ENCODE measurements around the gene KDM3A. TPM values are rescaled to one million over a fixed set of nuclear protein-coding genes. Genes with fewer than 3 reads are reported as not detected.

Gene KDM3A
- total RNA-seq, 1 donor from 2014 or later: 41.6 TPM

GRCh38 chr2:86500325-86501083 is 59.3 kb downstream of the KDM3A start:
- DNase-seq (ENCODE audit: low spot score): no peak

GRCh38 chr2:86507600-86507999 is 66.4 kb downstream of the KDM3A start:
- intact Hi-C loops (cut with DNase I): no loop called here
- DNase-seq (ENCODE audit: low spot score): no peak

More at GRCh38 chr2:86500325-86501083, 59.3 kb downstream of the KDM3A start:
- intact Hi-C loops (cut with DNase I): no loop called here

GRCh38 chr2:86510436-86510933 is 69.3 kb downstream of the KDM3A start:
- DNase-seq (ENCODE audit: low spot score): no peak
- intact Hi-C loops (cut with DNase I): no loop called here

GRCh38 chr2:86512034-86512433 is 70.9 kb downstream of the KDM3A start:
- DNase-seq (ENCODE audit: low spot score): no peak
- intact Hi-C loops (cut with DNase I): no loop called here

- intact Hi-C loops (cut with DNase I): no loop called here
- DNase-seq (ENCODE audit: low spot score): no peak
Measured at GRCh38 chr2:86512892-86513291, 71.7 kb downstream of the KDM3A start.

GRCh38 chr2:86513948-86514660 is 72.9 kb downstream of the KDM3A start:
- no peak for DNase-seq (ENCODE audit: low spot score)
- intact Hi-C loops (cut with DNase I): no loop called here

GRCh38 chr2:86518481-86518880 is 77.3 kb downstream of the KDM3A start:
- DNase-seq (ENCODE audit: low spot score): no peak
- intact Hi-C loops (cut with DNase I): loop anchor here (5.0 kb wide), 1 partner anchor 104 kb away; the partner anchor contains the start of gene RNF103

- no peak for DNase-seq (ENCODE audit: low spot score)
- intact Hi-C loops (cut with DNase I): loop anchor here (5.0 kb wide), 1 partner anchor 103 kb away; the partner anchor contains the start of gene RNF103
Measured at GRCh38 chr2:86519349-86519748, 78.2 kb downstream of the KDM3A start.

GRCh38 chr2:86520153-86520552 is 79.0 kb downstream of the KDM3A start:
- intact Hi-C loops (cut with DNase I): no loop called here
- DNase-seq (ENCODE audit: low spot score): no peak

- intact Hi-C loops (cut with DNase I): no loop called here
- no peak for DNase-seq (ENCODE audit: low spot score)
Measured at GRCh38 chr2:86521922-86522321, 80.8 kb downstream of the KDM3A start.

GRCh38 chr2:86522711-86523110 is 81.5 kb downstream of the KDM3A start:
- intact Hi-C loops (cut with DNase I): no loop called here
- no peak for DNase-seq (ENCODE audit: low spot score)

GRCh38 chr2:86523491-86523890 is 82.3 kb downstream of the KDM3A start:
- DNase-seq (ENCODE audit: low spot score): no peak
- intact Hi-C loops (cut with DNase I): no loop called here

- intact Hi-C loops (cut with DNase I): no loop called here
Measured at GRCh38 chr2:86525421-86526340, 84.5 kb downstream of the KDM3A start.

GRCh38 chr2:86533589-86533988 is 92.4 kb downstream of the KDM3A start:
- DNase-seq (ENCODE audit: low spot score): no peak
- intact Hi-C loops (cut with DNase I): no loop called here

More at GRCh38 chr2:86525421-86526340, 84.5 kb downstream of the KDM3A start:
- DNase-seq (ENCODE audit: low spot score): no peak

- intact Hi-C loops (cut with DNase I): no loop called here
- DNase-seq (ENCODE audit: low spot score): no peak
Measured at GRCh38 chr2:86541334-86541733, 100.2 kb downstream of the KDM3A start.

Other genes starting within 250 kb of the KDM3A start
- 239 TPM for gene IMMT, start 245.9 kb upstream of the KDM3A start, total RNA-seq
- 94.9 TPM for gene MRPL35, start 241.9 kb upstream of the KDM3A start, total RNA-seq
- gene REEP1, start 103.7 kb upstream of the KDM3A start, total RNA-seq: 21.7 TPM
- gene CHMP3, start 122.1 kb downstream of the KDM3A start, total RNA-seq: 175 TPM
- gene RNF103, start 182.5 kb downstream of the KDM3A start, total RNA-seq: 63.4 TPM